ENCODE data around the gene SNAPC2.

- TF ChIP-seq CTCF (IDR thresholded peaks at IDR 0.05) = no peak
- TF ChIP-seq EZH2 (IDR thresholded peaks at IDR 0.05; ENCODE audit: borderline replicate concordance, insufficient read depth, low read depth, low read length, poor library complexity, severe bottlenecking) = no peak
These were observed 15.8 kb upstream of the SNAPC2 start for GRCh38 chr19:7904074-7905020.
